GM10248 (cell line): Measurements from ENCODE around the gene SGCE.

Source experiments
- CTCF ChIA-PET: fragments of 300-600 bp; sonication (Branson Sonifier 250); formaldehyde crosslinking; extraction: SDS; loops from one replicate; lab custom pipeline; 2021; ENCODE audit warnings: antibody characterized with exemption; lab: Yijun Ruan, JAX
- POLR2A ChIA-PET: fragments of 350-650 bp; sonication (Branson Sonifier 250); formaldehyde crosslinking; extraction: SDS; loops from one replicate; lab custom pipeline; 2020; ENCODE audit warnings: antibody characterized with exemption; lab: Yijun Ruan, JAX
- DNase-seq: peaks from one replicate; pipeline ENCODE4 v3.0.0; 2012; ENCODE audit errors: extremely low spot score
- CTCF ChIP-seq: IDR thresholded peaks from 2 replicates; pipeline ENCODE4 v1.5.1; 2012; ENCODE audit warnings: mild to moderate bottlenecking, low read depth; ENCODE audit errors: extremely low read depth, missing control alignments, control extremely low read depth

Gene SGCE

GRCh38 chr7:94671444-94672235 lies 15.7 kb upstream of the SGCE start:
- no peak for TF ChIP-seq CTCF
- DNase-seq = no peak
- CTCF ChIA-PET = interaction anchor here (1.0 kb wide), 1 partner anchor 16 kb away, joined by 3 read pairs; no protein-coding TSS in a partner anchor
- POLR2A ChIA-PET = no interaction called here

- no peak for DNase-seq
- no peak for TF ChIP-seq CTCF
- POLR2A ChIA-PET = no interaction called here
- CTCF ChIA-PET = no interaction called here
Observed at GRCh38 chr7:94669773-94670495, 14.0 kb upstream of the SGCE start.

GRCh38 chr7:94666879-94667587 lies 11.1 kb upstream of the SGCE start:
- ChIA-PET POLR2A (no interaction called here), CTCF (interaction anchor here (1.4 kb wide), 1 partner anchor 19 kb away, joined by 3 read pairs; no protein-coding TSS in a partner anchor)
- no peak for TF ChIP-seq CTCF
- no peak for DNase-seq

- ChIA-PET POLR2A (no interaction called here), CTCF (no interaction called here)
- no peak for TF ChIP-seq CTCF
- no peak for DNase-seq
Observed at GRCh38 chr7:94665426-94665825, 9.5 kb upstream of the SGCE start.

GRCh38 chr7:94664023-94664422 lies 8.1 kb upstream of the SGCE start:
- POLR2A ChIA-PET = no interaction called here
- no peak for TF ChIP-seq CTCF
- CTCF ChIA-PET = interaction anchor here (1.1 kb wide), 1 partner anchor 16 kb away, joined by 3 read pairs; no protein-coding TSS in a partner anchor
- no peak for DNase-seq

GRCh38 chr7:94662548-94662947 lies 6.6 kb upstream of the SGCE start:
- no peak for DNase-seq
- TF ChIP-seq CTCF = no peak
- POLR2A ChIA-PET = no interaction called here
- CTCF ChIA-PET = no interaction called here
